ENCODE results near the gene TRABD.

The TRABD gene

DNA sequence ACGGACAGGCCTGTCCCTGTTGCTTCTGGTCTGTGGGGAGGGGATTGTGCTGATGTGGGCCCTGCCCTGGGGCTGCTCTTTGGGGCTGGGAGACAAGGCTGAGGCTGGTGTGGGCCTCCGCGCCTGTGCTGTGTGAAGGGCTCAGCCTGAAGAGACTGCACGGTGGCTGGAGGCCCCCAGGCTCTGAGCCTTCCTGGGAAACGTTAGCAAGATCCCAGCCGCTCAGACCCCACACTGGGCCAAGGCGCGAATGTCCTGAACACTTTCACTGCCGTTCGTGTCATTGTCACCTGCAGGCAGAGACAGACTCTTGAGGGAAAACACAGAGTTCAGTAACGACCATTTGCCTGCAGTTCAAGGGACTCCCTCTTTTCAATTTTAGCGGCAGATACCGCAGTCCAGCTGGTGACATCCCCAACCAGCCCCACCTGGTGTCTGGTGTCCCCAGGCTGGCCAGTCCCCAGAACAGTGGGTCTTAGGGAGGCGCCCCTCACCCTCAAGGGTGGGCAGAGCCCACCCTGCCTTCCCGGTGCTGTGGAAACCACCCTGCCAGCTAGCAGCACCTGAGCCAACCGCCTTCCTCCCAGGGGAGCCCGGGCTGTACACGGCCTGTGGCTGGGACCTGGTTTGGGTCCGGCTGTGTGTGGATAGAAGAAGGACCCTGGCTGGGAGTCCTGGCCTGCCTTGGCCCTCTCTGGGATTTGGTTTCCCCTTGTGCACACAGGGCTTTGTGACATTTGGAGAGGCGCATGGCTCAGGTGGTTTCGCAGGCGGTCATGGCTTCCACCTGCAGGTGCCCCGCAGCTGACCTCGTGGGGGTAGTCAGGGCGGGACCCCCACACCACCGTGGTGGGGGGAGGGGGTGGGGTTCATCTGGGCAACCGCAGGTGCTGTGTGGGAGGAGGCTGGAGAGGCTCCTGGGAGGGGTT, 9.5 kb upstream of the TRABD start:
- DNase-seq = no peak

DNA sequence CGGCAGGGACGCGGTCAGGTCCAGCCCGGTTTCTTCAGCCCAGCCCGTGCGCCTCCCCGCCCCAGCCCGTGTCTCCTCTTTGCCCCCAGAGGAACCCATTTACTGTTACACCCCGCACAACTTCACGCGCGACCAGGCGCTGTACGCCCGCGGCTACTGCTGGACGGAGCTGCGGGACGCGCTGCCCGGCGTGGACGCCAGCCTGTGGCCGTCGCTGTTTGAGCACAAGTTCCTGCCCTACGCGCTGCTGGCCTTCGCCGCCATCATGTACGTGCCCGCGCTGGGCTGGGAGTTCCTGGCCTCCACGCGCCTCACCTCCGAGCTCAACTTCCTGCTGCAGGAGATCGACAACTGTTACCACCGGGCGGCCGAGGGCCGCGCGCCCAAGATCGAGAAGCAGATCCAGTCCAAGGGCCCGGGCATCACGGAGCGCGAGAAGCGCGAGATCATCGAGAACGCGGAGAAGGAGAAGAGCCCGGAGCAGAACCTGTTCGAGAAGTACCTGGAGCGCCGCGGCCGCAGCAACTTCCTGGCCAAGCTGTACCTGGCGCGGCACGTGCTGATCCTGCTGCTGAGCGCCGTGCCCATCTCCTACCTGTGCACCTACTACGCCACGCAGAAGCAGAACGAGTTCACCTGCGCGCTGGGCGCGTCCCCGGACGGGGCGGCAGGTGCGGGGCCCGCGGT, 8.7 kb upstream of the TRABD start:
- DNase-seq = no peak

GRCh38 chr22:50177537-50178470, 7.9 kb upstream of the TRABD start:
- no peak for DNase-seq

DNA sequence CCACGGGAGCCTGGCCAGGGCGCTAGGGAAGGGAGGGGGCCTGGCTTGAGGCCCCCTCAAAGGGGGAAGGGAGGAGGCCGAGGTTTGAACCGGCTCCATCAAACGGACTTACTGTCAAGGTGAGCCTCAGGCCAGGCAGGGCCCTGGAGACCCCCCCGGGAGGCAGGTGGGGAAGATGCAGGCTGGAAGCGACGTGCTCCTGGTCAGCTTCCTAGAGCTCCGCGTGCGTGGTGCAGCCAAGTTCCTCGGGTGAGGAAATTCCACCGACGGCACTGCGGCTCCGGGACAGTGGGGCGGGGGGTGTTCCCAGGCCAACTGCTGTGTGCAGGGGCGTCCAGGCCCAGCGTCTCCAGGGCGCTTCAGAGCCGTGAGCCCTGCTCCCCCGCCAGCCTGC, 7.2 kb upstream of the TRABD start:
- DNase-seq = no peak

DNA sequence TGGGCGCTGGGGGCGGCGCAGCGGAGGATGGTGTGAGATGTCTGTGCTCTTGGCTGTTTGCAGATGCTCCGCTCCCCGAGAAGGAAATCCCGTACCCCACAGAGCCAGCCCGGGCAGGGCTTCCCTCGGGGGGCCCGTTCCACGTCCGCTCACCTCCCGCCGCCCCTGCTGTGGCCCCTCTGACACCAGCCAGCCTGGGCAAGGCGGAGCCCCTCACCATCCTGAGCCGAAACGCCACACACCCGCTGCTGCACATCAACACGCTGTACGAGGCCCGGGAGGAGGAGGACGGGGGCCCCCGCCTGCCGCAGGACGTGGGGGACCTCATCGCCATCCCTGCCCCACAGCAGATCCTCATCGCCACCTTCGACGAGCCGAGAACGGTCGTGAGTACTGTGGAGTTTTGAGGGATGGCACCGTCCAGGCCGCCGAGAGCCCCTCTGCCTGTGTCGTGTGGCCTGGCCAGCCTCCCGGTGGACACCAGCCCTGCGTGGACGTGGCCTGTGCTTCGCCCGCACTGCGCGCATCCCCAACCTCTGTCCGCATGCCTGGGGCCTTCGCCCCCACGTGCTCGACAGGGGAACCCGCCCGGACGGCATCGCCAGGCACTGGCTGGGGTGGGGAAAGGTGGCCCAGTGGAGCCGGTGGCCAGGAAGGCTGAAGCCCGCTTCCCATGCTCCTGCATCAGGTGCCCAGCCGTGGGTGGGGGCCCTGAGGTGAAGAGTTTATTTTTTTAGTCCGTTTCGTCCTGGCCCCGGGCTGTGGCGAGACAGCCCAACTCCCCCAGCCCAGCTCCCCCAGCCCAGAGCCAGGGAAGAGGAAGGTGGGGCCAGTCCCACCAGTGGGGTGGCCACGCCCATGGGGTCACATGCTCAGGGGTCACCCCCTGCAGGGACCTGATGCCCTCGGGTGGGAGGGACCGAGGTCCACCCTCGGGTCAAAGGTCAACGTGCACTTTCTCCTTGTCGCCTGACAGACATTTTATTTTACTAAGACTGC, 6.5 kb upstream of the TRABD start:
- no peak for DNase-seq

- no peak for DNase-seq
These were observed 5.6 kb upstream of the TRABD start for GRCh38 chr22:50179937-50180726.

GRCh38 chr22:50180727-50181521, 4.8 kb upstream of the TRABD start:
- no peak for DNase-seq

DNA sequence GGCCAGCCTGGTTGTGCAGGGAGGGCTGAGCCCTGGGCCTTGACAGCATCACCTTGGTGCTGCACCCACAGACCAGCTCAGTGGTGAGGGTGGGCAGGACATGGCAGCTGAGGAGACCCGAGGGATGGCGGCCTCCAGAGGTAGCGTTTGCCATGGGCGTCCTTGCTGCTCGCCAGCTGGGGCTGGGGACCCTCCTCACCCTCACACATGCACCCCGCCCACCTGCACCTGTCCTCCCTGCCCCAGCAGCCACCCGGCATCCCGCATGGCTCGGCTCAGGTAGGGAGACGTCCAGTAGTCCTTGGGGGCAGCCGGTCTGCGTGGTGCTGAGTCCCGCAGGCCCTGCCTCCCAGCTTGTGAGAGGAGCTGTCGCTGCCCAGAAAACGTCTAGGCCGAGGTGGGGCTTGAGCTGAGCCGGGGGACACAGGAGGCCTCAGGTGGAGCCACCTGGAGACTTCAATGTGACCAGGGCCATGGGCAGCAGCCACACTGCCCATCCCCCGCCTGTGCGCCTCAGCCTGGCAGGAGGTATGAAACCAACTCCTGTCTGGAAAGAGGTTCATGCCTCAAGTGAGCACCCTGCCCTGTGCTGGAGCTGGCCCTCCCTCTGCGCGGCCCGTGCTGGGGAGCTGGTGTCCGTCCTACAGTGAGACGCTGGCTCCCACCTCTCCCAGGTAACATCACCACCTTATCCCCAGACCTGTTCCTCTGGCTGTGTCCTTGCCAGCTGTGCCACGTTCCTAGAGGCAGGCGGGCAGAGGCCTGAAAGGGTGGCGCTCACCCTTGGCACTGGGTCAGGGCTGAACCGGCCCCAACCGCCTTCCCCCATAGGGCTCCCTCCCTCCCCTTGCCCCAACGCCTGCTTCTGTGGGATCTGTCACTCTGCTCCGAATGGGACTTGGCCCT, 3.3 kb upstream of the TRABD start:
- DNase-seq = no peak

GRCh38 chr22:50183141-50183971, 2.4 kb upstream of the TRABD start:
- DNase-seq = no peak

DNA sequence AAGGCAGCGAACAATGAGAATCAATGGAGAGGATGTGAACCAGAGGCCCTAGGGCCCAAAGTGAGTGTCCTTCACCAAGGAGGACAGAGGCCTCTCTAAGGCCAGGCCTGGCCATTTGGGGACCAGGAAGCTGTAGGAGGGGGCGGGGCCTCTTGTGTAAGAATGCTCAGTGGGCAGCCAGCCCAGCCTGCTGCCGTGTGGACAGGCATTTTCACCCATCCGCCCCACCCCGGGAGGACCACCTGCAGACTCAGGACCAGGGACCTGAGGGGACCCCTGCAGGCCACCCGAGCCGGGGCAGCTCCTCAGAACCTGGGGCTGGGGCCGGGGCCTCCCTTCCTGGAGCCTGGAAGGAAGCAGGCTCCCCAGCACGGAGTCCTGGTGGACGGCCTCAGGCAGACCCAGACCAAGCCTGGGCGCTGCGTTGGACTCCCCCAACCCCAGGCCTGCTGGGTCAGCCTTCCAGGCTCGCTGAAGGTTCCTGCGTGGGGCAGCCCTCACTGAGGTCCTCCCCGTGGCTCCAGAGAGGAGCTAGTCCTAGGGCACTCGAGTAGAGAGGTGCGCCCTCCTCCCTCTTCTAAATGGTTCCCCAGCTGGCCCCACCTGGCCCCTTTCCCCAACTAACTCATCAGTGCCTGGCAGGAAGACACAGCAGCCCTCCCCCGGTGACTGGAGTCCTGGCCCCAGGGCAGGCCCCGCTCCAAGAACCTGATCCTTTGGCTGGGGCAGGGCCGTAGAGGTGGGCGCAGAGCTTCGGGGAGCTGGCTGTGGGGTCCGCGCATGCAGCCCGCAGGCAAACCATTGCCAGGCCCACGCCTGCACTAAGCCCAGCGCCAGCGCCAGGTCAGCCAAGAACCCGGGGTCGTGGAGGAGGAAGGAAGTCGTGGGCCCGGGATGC, 1.5 kb upstream of the TRABD start:
- DNase-seq = peak; percentile 58

- no peak for DNase-seq
These were observed 775 bp upstream of the TRABD start for GRCh38 chr22:50184902-50185374.

GRCh38 chr22:50186181-50186714, 535 bp downstream of the TRABD start:
- DNase-seq = peak; percentile 30

- peak; percentile 46 for DNase-seq
These were observed 1.2 kb downstream of the TRABD start for GRCh38 chr22:50186761-50187523.

- no peak for DNase-seq
These were observed 2.6 kb downstream of the TRABD start for GRCh38 chr22:50188356-50188755.

DNA sequence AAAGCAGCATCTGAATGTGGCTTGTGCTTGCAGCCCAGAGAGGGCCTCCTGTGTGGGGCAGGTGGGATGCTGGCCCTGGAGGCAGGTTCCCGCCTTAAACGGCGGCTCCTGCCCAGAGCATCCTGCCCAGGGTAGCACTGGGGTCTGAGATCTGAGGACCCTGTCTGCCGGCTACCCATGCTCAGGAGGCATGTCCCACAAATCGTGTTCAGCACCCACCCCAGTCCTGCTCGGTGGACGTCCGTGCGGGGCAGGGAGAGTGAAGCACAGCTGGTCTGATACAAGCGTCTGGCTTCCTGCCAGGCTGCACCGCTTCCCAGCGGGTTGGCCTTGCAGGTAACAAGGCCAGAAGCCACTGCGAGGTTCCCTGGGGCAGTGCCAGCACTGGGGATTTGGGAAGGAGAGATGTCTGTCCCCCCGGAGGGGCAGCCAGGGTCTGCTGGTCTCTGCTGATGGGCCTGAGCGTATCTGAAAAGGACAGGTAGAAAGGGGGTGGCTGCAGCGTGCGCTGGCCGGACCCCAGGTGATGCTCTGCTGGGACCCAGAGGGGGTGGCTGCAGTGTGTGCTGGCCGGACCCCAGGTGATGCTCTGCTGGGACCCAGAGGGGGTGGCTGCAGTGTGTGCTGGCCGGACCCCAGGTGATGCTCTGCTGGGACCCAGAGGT, 3.6 kb downstream of the TRABD start:
- DNase-seq = no peak

All from hematopoietic multipotent progenitor cell treated with erythropoietin and hydrocortisone succinate and interleukin-3 and kit ligand, for 4 days (in vitro differentiated cells).